GM12878 (cell line): Measurements from ENCODE around the gene UBE3D. TPM values are rescaled to one million over a fixed set of nuclear protein-coding genes. Genes with fewer than 3 reads are reported as not detected.

Experiments
- ATAC-seq: fragments of 200-7000 bp; cut with Tn5 transposase; 3 replicates; pipeline ENCODE4 v1.9.1; 2020; ENCODE audit warnings: mild to moderate bottlenecking, moderate library complexity
- BruUV-seq: library from RNA; stranded (reverse); fragments of 400-500 nt; replicated peaks from 2 replicates; lab custom pipeline; 2021; lab: Mats Ljungman, UMichigan
- CTCF ChIA-PET: fragments of 300-600 bp; sonication (Branson Sonifier 250); formaldehyde crosslinking; extraction: SDS; loops from one replicate; lab custom pipeline; 2021; ENCODE audit warnings: inconsistent platforms; lab: Yijun Ruan, JAX
- POLR2A ChIA-PET: fragments of 350-600 bp; formaldehyde crosslinking; extraction: SDS; loops from one replicate; lab custom pipeline; 2021; ENCODE audit warnings: inconsistent platforms; lab: Charles Lee
- RAD21 ChIA-PET: fragments of 300-600 bp; sonication (Branson Sonifier 250); formaldehyde crosslinking; loops from one replicate; lab custom pipeline; 2023; ENCODE audit warnings: antibody characterized with exemption; ENCODE audit not compliant: unreplicated experiment; lab: Charles Lee
- SMC1A ChIA-PET: fragments of 300-600 bp; sonication (Branson Sonifier 250); formaldehyde crosslinking; loops from one replicate; lab custom pipeline; 2023; ENCODE audit not compliant: unreplicated experiment, uncharacterized antibody; lab: Charles Lee
- DNase-seq: peaks from one replicate; pipeline ENCODE4 v3.0.0-alpha.2; 2011; ENCODE audit warnings: low read depth, low spot score
- FAIRE-seq: peaks from 3 replicates; lab custom pipeline; 2011; peaks lifted over from hg19 to GRCh38; lab: Jason Lieb, UNC
- H2AFZ ChIP-seq: 2 replicates; pipeline ENCODE4 v1.6.0; 2011; ENCODE audit warnings: low read depth, low read length, control low read depth; ENCODE audit not compliant: control insufficient read depth
- H3K27ac ChIP-seq: 2 replicates; pipeline ENCODE4 v1.5.1; 2011; ENCODE audit warnings: control low read depth; ENCODE audit not compliant: control insufficient read depth, insufficient read depth
- H3K27me3 ChIP-seq, 2 experiments: replicated peaks in 1 of 2; 2 replicates each; pipeline versions ENCODE4 v1.6.0 to v1.6.1; 2011; ENCODE audit warnings: low read length in 1 of 2; ENCODE audit not compliant: control insufficient read depth in 2 of 2, insufficient read depth in 2 of 2
- H3K36me3 ChIP-seq, 2 experiments: 2 replicates each; pipeline ENCODE4 v1.5.1; 2011; ENCODE audit warnings: low read length in 1 of 2; ENCODE audit not compliant: control insufficient read depth in 2 of 2, insufficient read depth in 2 of 2
- H3K4me1 ChIP-seq: 2 replicates; pipeline ENCODE4 v1.6.1; 2011; ENCODE audit warnings: mild to moderate bottlenecking, low read length, moderate library complexity, mixed read lengths; ENCODE audit not compliant: control insufficient read depth, insufficient read depth
- H3K4me2 ChIP-seq: 2 replicates; pipeline ENCODE4 v1.6.0; 2011; ENCODE audit warnings: control low read depth; ENCODE audit not compliant: control insufficient read depth, insufficient read depth
- H3K4me3 ChIP-seq: fragments of 200-600 bp; sonication (generic); 2 replicates; pipeline ENCODE4 v1.5.1; 2016
- H3K79me2 ChIP-seq: 2 replicates; pipeline ENCODE4 v1.6.0; 2011; ENCODE audit warnings: low read length; ENCODE audit not compliant: control insufficient read depth, insufficient read depth
- H3K9ac ChIP-seq: 2 replicates; pipeline ENCODE4 v1.8.0; 2011; ENCODE audit warnings: low read length, control low read depth, mixed read lengths; ENCODE audit not compliant: control insufficient read depth, insufficient read depth
- H3K9me3 ChIP-seq: replicated peaks from 3 replicates; pipeline ENCODE4 v1.5.1; 2011; ENCODE audit warnings: mild to moderate bottlenecking, low read length; ENCODE audit not compliant: control insufficient read depth, insufficient read depth
- H4K20me1 ChIP-seq: 2 replicates; pipeline ENCODE4 v1.6.0; 2011; ENCODE audit not compliant: control insufficient read depth, insufficient read depth
- BCL11A ChIP-seq: IDR thresholded peaks from 2 replicates; pipeline ENCODE4 v1.6.1; 2011; ENCODE audit warnings: low read depth, low read length
- EP300 ChIP-seq, 2 experiments: fragments of 150-350 bp in 1 of 2; IDR thresholded peaks; 2 replicates each; pipeline ENCODE4 v1.6.1; 2011 to 2012; ENCODE audit warnings: low read depth in 2 of 2, low read length in 2 of 2, borderline replicate concordance in 1 of 2, improper control_type of control experiment in 1 of 2, inconsistent platforms in 1 of 2; ENCODE audit not compliant: control insufficient read depth in 1 of 2
- ETV6 ChIP-seq, 2 experiments: fragments of 450-650 bp in 1 of 2; IDR thresholded peaks in 1 of 2; conservative IDR thresholded peaks in 1 of 2; 2 replicates each; pipeline ENCODE4 v1.6.1; 2014; ENCODE audit warnings: antibody characterized with exemption in 1 of 2, borderline replicate concordance in 1 of 2, low read depth in 1 of 2, mild to moderate bottlenecking in 1 of 2, moderate library complexity in 1 of 2
- EZH2 ChIP-seq: IDR thresholded peaks from 2 replicates; pipeline ENCODE4 v1.6.1; 2012; ENCODE audit warnings: low read depth, mild to moderate bottlenecking, control low read depth, inconsistent platforms, low read length, borderline replicate concordance; ENCODE audit not compliant: control insufficient read depth
- GATAD2B ChIP-seq: fragments of 450-650 bp; conservative IDR thresholded peaks from 2 replicates; pipeline ENCODE4 v1.6.1; 2017; ENCODE audit warnings: low read depth, mild to moderate bottlenecking, moderate library complexity
- HDGF ChIP-seq: fragments of 450-650 bp; IDR thresholded peaks from 2 replicates; pipeline ENCODE4 v1.6.1; 2016; ENCODE audit warnings: antibody characterized with exemption
- IRF4 ChIP-seq: IDR thresholded peaks from 2 replicates; pipeline ENCODE4 v1.6.1; 2011; ENCODE audit warnings: low read depth, low read length
- JUND ChIP-seq: IDR thresholded peaks from 2 replicates; pipeline ENCODE4 v1.6.1; 2012; ENCODE audit warnings: low read depth, mild to moderate bottlenecking, low read length, improper control_type of control experiment, moderate library complexity
- PBX3 ChIP-seq: IDR thresholded peaks from 2 replicates; pipeline ENCODE4 v1.6.1; 2011; ENCODE audit warnings: mild to moderate bottlenecking, low read depth, low read length, moderate library complexity; ENCODE audit not compliant: insufficient replicate concordance
- POLR2A ChIP-seq: IDR thresholded peaks from 2 replicates; pipeline ENCODE4 v1.6.1; 2011; ENCODE audit warnings: low read depth, mild to moderate bottlenecking, low read length
- RCOR1 ChIP-seq: conservative IDR thresholded peaks from 2 replicates; pipeline ENCODE4 v1.6.1; 2012; ENCODE audit warnings: low read depth, low read length, improper control_type of control experiment
- RUNX3 ChIP-seq: IDR thresholded peaks from 2 replicates; pipeline ENCODE4 v1.6.1; 2012; ENCODE audit warnings: low read length, inconsistent platforms
- SMC3 ChIP-seq: IDR thresholded peaks from 2 replicates; pipeline ENCODE4 v1.6.1; 2011; ENCODE audit warnings: low read length, improper control_type of control experiment, borderline replicate concordance
- SP1 ChIP-seq: IDR thresholded peaks from one replicate; pipeline ENCODE4 v1.6.1; 2011; ENCODE audit warnings: low read depth, low read length
- SPI1 ChIP-seq: IDR thresholded peaks from 2 replicates; pipeline ENCODE4 v1.6.1; 2011; ENCODE audit warnings: low read depth, mild to moderate bottlenecking, low read length, moderate library complexity, borderline replicate concordance; ENCODE audit not compliant: insufficient read depth
- ZBTB40 ChIP-seq: fragments of 450-650 bp; IDR thresholded peaks from 2 replicates; pipeline ENCODE4 v1.6.1; 2016; ENCODE audit warnings: mild to moderate bottlenecking, moderate library complexity, borderline replicate concordance
- ZNF24 ChIP-seq: fragments of 450-650 bp; IDR thresholded peaks from 2 replicates; pipeline ENCODE4 v1.6.1; 2017; ENCODE audit warnings: antibody characterized with exemption, mild to moderate bottlenecking
- ZSCAN29 ChIP-seq: fragments of 450-650 bp; IDR thresholded peaks from 2 replicates; pipeline ENCODE4 v1.6.1; 2017; ENCODE audit warnings: mild to moderate bottlenecking, moderate library complexity
- ZZZ3 ChIP-seq: IDR thresholded peaks from 2 replicates; pipeline ENCODE4 v1.6.1; 2011; ENCODE audit warnings: low read depth; ENCODE audit not compliant: control insufficient read depth, insufficient read length
- WGBS: methylation state at CpG from one replicate; pipeline ENCODE4 v1.1.6; 2016; ENCODE audit warnings: low lambda C conversion rate; ENCODE audit not compliant: insufficient replicate concordance, insufficient coverage; ENCODE audit errors: missing lambda C conversion rate; 5-methylcytosine and 5-hydroxymethylcytosine counted together
- in situ Hi-C: fragments of 300-500 bp; cut with MboI; formaldehyde crosslinking; loops from 9 replicates; pipeline ENCODE4 v1.14.3; 2018; ENCODE audit warnings: mixed read lengths
- intact Hi-C: fragments of 100-400 bp; cut with micrococcal nuclease; formaldehyde crosslinking; loops from one replicate; pipeline ENCODE4 v1.14.2; 2022; ENCODE audit not compliant: unreplicated experiment
- polyA plus RNA-seq, 11 experiments: library from polyadenylated mRNA; depleted of rRNA in 4 of 11; unstranded in 6 of 11; stranded (reverse) in 5 of 11; fragments of >200 nt; fragmentation: Nextera tagmentation in 4 of 11; fragmentation: Illumina TruSeq in 1 of 11; extraction: Ambion mirVana in 4 of 11; extraction: Trizol in 1 of 11; gene quantifications; 1 replicate in 1 of 11; 2 replicates in 10 of 11; pipeline versions ENCODE4 v1.2.1 to v1.2.3, GENCODE V29; 2011 to 2016; ENCODE audit warnings: inconsistent platforms in 2 of 11, missing spikeins in 2 of 11, low read depth in 1 of 11
- total RNA-seq, 4 experiments: library from RNA; depleted of rRNA in 3 of 4; stranded (reverse); fragments of >200 nt in 3 of 4; fragmentation: Illumina TruSeq in 1 of 4; extraction: Trizol in 1 of 4; gene quantifications; 2 replicates each; pipeline versions ENCODE4 v1.2.1 to v1.2.3, GENCODE V29; 2013 to 2021

Gene UBE3D
- total and polyA plus RNA-seq, 10 of the 15 experiments (the other 5 are each of a cell fraction or from before 2014, with no cell fraction given) = 4.3 to 9.0 (median 7.5) TPM

GRCh38 chr6:83044091-83044768 is 21.4 kb downstream of the UBE3D start:
- SMC1A ChIA-PET = no interaction called here
- Histone ChIP-seq H3K79me2 (no peaks in the 10 kb centered on the region), H3K27ac (no peak overlapping the region), H3K9me3 (no peaks in the 10 kb centered on the region), H3K4me3 (no peak overlapping the region), H3K27me3 (no peaks in the 10 kb centered on the region), H2AFZ (no peak overlapping the region), H3K36me3 (no peaks in the 10 kb centered on the region; a peak in 1 of 4 replicates), H3K4me1 (no peaks in the 10 kb centered on the region), H3K4me2 (no peak overlapping the region), H4K20me1 (no peaks in the 10 kb centered on the region), H3K9ac (no peak overlapping the region)
- FAIRE-seq (no peak), ATAC-seq (no peak), DNase-seq (no peak)
- CTCF ChIA-PET = interaction anchor here (1.0 to 1.8 kb wide), 3 partner anchors 10 to 774 kb away, joined by 4 to 5 read pairs (median 4); no protein-coding TSS in a partner anchor
- in situ Hi-C loops = no loop called here
- POLR2A ChIA-PET = no interaction called here
- WGBS = over 99% methylated on average over 6 of the region's 6 CpGs
- RAD21 ChIA-PET = no interaction called here
- BruUV-seq = no TSS peak
- intact Hi-C loops = no loop called here
- TF ChIP-seq GATAD2B (no peak), HDGF (no peak), JUND (no peak), ZNF24 (no peak), EP300 (IDR thresholded peaks at IDR 0.05; ENCODE audit: borderline replicate concordance in 1 of 2, control insufficient read depth in 1 of 2, low read depth in 2 of 2, low read length in 2 of 2) (no peak), ETV6 (conservative IDR thresholded peaks at IDR 0.05 in 1 of 2, IDR thresholded peaks at IDR 0.05 in 1 of 2; ENCODE audit: borderline replicate concordance in 1 of 2, low read depth in 1 of 2) (no peak), POLR2A (no peak), RUNX3 (no peak), SP1 (no peak), PBX3 (no peak), ZBTB40 (no peak), EZH2 (no peak), RCOR1 (no peak), BCL11A (no peak), SMC3 (no peak), SPI1 (no peak), ZSCAN29 (no peak), ZZZ3 (no peak), IRF4 (no peak)
- TF ChIP-seq, all 136 proteins: peak for 0
